HL-60 (cell line): Measurements from ENCODE around the gene GORASP1.

Experiments used
- GABPA ChIP-seq: IDR thresholded peaks from 2 replicates; pipeline ENCODE4 v1.6.1; 2012; ENCODE audit warnings: low read depth
- POLR2AphosphoS5 ChIP-seq: IDR thresholded peaks from 2 replicates; pipeline ENCODE4 v1.6.1; 2012; ENCODE audit warnings: low read depth
- TF ChIP-seq, protein P1 (sequence below): IDR thresholded peaks from one replicate; pipeline ENCODE4 v1.5.1; 2011; ENCODE audit warnings: low read length, control low read depth, inconsistent platforms; ENCODE audit not compliant: insufficient read depth

DNA sequence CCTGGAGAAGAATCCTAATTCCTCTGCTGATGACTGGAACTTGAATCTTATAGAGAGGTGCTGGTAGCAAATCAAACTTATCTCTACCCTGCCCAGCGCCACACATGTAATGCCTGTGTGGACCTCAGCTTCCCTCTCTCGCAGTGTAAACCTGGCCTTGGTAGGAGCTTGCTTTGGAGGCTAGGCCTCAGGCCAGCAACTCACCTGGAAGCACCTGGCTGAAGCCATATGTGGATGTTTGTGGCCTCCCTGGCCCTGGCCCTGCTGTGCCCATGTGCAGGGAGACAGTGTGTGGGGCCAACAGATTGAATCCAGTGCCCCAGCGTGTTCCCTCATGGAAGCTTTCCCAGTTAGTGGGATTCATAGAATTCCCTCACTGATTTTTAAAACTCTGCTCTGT, 8.4 kb upstream of the GORASP1 start:
- TF ChIP-seq, protein P1, sequence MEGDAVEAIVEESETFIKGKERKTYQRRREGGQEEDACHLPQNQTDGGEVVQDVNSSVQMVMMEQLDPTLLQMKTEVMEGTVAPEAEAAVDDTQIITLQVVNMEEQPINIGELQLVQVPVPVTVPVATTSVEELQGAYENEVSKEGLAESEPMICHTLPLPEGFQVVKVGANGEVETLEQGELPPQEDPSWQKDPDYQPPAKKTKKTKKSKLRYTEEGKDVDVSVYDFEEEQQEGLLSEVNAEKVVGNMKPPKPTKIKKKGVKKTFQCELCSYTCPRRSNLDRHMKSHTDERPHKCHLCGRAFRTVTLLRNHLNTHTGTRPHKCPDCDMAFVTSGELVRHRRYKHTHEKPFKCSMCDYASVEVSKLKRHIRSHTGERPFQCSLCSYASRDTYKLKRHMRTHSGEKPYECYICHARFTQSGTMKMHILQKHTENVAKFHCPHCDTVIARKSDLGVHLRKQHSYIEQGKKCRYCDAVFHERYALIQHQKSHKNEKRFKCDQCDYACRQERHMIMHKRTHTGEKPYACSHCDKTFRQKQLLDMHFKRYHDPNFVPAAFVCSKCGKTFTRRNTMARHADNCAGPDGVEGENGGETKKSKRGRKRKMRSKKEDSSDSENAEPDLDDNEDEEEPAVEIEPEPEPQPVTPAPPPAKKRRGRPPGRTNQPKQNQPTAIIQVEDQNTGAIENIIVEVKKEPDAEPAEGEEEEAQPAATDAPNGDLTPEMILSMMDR = no peak
- no peak for TF ChIP-seq GABPA
- TF ChIP-seq POLR2AphosphoS5 = no peak
